ENCODE measurements around the gene MOCOS. TPM values are rescaled to one million over a fixed set of nuclear protein-coding genes. Genes with fewer than 3 reads are reported as not detected.
"Not testable (repeated sequence)": the region's sequence is repeated elsewhere in the genome, so short reads cannot be mapped to it uniquely, and the experiment has no call there.

MOCOS gene
- polyA plus RNA-seq, 4 donors: 0.65 to 1.6 (median 0.72) TPM

- DNase-seq (ENCODE audit: low read depth in 4 of 4, low spot score in 3 of 4): no peak
Measured at GRCh38 chr18:36199691-36200295, 12.5 kb downstream of the MOCOS start.

DNA sequence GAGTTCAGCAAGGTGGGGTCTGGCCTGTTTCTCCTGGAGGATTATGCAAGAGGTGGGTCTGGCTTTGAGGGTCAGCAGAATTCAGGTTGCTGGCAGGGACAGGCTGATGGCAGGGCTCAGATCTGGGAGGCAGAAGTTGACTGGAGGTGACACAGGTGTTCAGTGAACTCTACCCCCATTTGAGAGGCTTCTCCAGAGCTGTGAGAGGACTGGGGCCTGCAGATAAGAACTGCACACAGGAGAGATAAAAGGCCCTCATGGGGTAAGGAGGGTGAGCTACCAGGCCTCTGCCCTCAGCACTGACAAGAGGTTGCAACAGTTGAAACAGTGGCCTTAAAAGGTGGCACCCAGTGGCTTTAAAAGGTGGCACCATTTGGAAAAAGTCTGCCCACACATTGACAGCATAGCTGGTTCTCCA is 13.1 kb downstream of the MOCOS start:
- DNase-seq (ENCODE audit: low read depth in 4 of 4, low spot score in 3 of 4): no peak

GRCh38 chr18:36201765-36202164 is 14.5 kb downstream of the MOCOS start:
- no peak for DNase-seq (ENCODE audit: low read depth in 4 of 4, low spot score in 3 of 4)

GRCh38 chr18:36203360-36203895 is 16.1 kb downstream of the MOCOS start:
- no peak for DNase-seq (ENCODE audit: low read depth in 4 of 4, low spot score in 3 of 4)

GRCh38 chr18:36205166-36205565 is 17.9 kb downstream of the MOCOS start:
- DNase-seq (ENCODE audit: low read depth in 4 of 4, low spot score in 3 of 4): no peak

- DNase-seq (ENCODE audit: low read depth in 4 of 4, low spot score in 3 of 4): no peak
Measured at GRCh38 chr18:36207303-36207702, 20.0 kb downstream of the MOCOS start.

DNA sequence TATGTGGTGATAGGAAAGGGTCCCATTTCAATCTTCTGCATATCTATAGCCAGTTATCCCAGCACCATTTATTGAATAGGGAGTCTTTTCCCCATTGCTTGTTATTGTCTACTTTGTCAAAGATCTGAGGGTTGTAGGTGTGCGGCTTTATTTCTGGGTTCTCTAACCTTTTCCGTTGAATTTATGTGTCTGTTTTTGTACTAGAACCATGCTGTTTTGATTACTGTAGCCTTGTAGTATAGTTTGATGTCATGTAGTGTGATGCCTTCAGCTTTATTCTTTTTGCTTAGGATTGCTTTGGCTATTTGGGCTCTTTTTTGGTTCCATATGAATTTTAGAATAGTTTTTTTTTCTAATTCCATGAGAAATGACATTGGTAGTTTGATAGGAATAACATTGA is 20.7 kb downstream of the MOCOS start:
- DNase-seq (ENCODE audit: low read depth in 4 of 4, low spot score in 3 of 4): not testable (repeated sequence)

DNA sequence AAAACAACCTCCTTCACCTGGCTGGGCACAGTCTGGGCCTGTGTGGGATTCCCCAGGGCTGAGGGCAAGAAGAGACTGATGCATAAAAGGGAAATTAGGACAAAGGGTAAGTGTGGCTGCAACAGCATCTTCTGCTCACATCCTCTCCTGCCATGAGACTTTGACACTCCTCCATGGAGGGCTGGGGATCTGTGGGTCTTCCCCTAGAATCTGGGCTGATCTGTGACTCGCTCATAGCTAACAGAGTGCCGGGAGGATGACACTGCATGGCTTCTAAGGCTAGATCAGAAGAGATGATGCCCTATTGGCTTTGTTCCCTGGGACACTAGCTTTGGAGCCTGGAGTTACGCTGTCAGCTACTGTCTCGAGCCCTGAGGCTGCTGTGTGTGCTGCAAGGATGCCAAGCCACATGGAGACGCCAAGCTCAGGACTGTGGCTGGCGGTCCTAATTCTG is 24.3 kb downstream of the MOCOS start:
- no peak for DNase-seq (ENCODE audit: low read depth in 4 of 4, low spot score in 3 of 4)

- peak in 1 of 4 donors; percentile 4 for DNase-seq (ENCODE audit: low read depth in 4 of 4, low spot score in 3 of 4)
Measured at GRCh38 chr18:36212301-36213171, 25.2 kb downstream of the MOCOS start.

- no peak for DNase-seq (ENCODE audit: low read depth in 4 of 4, low spot score in 3 of 4)
Measured at GRCh38 chr18:36214811-36215210, 27.5 kb downstream of the MOCOS start.

- no peak for DNase-seq (ENCODE audit: low read depth in 4 of 4, low spot score in 3 of 4)
Measured at GRCh38 chr18:36215577-36215976, 28.3 kb downstream of the MOCOS start.

DNA sequence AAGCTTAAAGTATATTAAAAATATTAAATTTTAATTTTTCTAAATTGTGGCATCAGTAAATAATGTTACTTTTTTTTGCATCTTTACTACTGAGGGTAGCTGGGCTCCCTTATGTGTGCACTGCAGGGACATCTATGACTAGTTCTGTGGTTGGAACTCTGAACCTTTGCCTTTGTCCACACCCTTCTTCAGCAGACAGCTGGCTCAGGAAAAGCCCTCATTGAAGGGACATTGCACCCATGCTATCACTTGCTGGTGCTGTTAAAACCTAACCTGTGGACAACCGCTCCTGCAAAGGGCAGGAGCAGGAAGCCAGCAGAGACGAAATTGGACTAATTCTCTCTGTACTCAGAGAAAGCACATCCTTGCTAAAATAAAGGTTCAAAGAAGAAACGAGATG is 30.1 kb downstream of the MOCOS start:
- no peak for DNase-seq (ENCODE audit: low read depth in 4 of 4, low spot score in 3 of 4)

DNA sequence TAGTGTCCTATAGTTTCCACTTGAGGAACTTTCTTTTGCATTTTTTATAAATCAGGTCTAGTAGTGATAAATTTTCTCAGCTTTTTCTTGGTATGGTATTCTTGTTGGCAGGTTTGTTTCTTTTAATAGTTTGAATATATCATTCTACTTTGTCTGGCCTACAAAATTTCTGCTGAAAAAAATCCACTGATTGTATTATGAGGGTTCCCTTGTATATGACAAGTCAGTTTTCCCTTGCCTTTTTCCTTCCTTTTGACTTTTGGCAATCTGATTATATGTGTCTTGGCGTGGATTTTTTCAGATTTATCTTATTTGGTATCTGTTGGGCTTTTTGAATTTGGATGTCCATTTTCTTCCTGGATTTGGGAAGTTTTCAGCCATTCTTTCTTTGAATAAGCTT is 41.9 kb downstream of the MOCOS start:
- DNase-seq (ENCODE audit: low read depth in 4 of 4, low spot score in 3 of 4): no peak

GRCh38 chr18:36240510-36240909 is 53.2 kb downstream of the MOCOS start:
- DNase-seq (ENCODE audit: low read depth in 4 of 4, low spot score in 3 of 4): not testable (repeated sequence)

DNA sequence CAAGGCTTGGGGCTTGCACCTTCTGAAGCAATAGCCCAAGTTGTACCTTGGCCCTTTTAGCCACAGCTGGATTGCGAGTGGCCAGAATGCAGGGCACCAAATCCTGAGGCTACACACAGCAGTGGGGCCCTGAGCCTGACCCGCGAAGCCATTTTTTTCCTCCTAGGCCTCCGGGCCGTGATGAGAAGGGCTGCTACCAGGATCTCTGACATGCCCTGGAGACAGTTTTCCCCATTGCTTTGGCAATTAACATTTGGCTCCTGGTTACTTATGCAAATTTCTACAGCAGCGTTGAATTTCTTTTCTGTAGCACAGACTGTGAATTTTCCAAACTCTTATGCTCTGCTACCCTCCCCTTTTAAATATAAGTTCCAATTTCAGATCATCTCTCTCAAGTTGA is 54.5 kb downstream of the MOCOS start:
- DNase-seq (ENCODE audit: low read depth in 4 of 4, low spot score in 3 of 4): no peak

DNA sequence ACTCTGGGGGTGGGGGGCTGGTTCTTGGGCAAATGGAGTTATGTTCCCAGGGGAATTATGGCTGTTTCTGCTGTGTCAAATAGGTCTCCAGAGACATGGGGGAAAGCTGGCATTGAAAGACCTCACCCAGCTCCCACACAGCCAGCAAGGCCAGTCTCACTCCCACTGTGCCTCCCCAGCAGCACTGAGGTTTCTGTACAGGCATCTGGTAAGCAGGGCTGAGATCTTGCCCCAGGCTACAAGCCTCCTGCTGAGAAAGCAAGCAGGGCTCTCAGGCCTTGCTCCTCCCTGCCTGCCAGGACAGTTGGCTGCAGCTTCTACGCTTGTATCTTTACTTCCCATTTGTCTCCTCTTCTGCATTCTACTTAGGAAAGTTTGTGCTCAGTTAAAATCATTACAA is 59.7 kb downstream of the MOCOS start:
- no peak for DNase-seq (ENCODE audit: low read depth in 4 of 4, low spot score in 3 of 4)

DNA sequence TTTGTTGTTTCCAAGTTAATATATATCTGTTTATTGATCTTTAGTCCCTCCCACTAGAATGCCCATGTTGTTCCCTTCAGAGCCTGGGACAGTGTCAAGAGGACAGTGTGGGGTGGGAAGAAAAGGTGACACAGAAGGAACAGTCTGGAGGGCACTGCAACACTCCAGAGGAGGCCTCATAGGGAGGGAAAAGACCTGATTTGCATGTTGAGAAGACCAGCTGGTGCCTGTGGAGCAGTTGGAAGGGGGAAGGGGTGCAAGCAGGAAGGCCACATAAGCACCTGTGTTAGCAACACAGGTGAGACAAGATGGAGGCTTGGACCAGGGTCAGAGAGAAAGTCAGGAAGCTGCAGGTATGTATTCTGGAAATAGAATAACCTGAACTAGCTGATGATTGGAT is 62.1 kb downstream of the MOCOS start:
- DNase-seq (ENCODE audit: low read depth in 4 of 4, low spot score in 3 of 4): no peak

DNA sequence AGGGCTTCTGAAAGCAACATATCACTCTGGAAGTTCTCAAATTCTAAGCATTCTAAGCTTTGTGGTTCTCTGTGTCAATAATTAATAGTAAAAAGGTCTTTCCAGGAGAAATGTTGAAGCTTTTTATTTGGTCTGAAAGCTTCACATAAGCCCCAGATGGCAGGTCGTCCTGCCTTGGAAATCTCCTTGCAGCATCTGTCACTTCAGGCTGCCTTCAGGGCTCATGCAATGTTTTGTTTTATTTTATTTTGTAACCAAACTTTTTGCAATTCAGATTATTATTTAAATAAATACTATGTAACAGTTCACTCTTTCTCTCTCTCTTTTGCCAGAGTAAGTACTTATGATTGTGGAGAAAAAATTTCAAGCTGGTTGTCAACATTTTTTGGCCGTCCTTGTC is 63.5 kb downstream of the MOCOS start:
- no peak for DNase-seq (ENCODE audit: low read depth in 4 of 4, low spot score in 3 of 4)

DNA sequence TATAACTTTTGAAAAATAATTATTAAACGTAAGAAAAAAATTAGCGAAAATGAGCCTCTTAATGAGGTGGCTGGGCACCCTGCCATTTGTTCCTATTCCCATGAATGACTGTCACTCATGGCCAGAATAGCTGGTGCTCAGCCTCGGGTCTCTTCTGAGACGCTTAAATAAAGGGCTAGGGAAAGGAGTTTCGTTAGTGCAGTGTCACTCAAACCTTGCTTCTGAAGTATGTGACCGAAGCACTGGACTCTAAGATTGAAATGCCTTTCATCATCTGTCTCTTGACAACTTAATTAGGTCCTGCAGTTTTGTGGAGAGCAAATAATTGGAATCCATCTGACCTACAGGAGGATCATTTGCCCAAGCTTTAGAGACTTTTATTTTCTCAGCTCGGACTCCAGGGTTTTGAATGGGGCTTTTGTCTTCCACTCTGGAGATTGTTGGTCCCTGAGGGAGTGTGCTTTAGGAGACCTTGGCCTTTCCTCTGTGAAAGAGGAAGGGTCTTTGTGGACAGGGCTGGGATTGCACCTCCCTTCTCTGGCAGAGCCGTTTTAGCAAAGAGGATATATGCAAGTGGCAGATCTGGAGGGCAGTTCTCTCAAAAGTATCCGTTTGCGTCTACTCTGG is 67.9 kb downstream of the MOCOS start:
- DNase-seq (ENCODE audit: low read depth in 4 of 4, low spot score in 3 of 4): no peak

DNA sequence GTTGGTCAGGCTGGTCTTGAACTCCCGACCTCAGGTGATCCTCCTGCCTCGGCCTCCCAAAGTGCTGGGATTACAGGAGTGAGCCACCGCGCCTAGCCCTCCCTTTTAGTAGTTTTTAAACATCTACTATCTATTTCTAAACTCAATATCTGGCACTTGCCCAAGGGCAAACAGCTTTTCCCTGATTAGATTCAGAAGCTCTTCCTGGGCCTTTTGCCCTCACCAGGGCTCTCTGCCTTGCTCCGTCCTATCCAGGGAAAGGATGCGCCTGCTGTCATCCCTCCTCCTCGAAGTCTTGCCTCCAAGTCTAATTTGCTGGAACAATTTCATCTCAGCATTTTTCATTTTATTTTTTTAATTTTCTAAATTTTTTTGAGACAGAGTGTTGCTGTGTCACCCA is 68.8 kb downstream of the MOCOS start:
- DNase-seq (ENCODE audit: low read depth in 4 of 4, low spot score in 3 of 4): no peak

DNA sequence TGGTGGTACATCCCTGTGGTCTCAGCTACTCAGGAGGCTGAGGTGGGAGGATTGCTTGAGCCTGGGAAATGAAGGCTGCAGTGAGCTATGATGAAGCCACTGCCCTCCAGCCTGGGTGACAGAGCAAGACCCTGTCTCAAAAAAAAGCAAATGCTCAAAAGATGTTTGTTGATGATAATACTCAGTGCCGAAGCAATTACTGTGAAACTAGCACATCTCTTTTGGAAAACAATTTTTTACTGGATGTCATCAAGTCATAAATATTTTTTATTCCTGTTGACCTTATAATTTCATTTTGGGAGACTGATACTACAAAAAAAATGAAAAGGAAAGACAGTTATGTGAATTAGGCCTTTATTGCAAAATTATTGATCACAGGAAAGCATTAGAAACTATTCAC is 75.7 kb downstream of the MOCOS start:
- DNase-seq (ENCODE audit: low read depth in 4 of 4, low spot score in 3 of 4): no peak

All from left renal pelvis (tissue), 4 donors.